Erythroblast (primary cell): ENCODE measurements around the gene L3MBTL4.

ENCODE experiments used
- DNase-seq, 2 experiments: peaks; one replicate each; lab custom pipeline; 2025; lab: John Stamatoyannopoulos, UW
- GATA1 ChIP-seq: IDR thresholded peaks from 2 replicates; pipeline ENCODE4 v1.6.1; 2011; ENCODE audit warnings: low read depth, mild to moderate bottlenecking, control low read depth, low read length, moderate library complexity
- POLR2A ChIP-seq: IDR thresholded peaks from 2 replicates; pipeline ENCODE4 v1.6.1; 2011; ENCODE audit warnings: mild to moderate bottlenecking, low read length

L3MBTL4 gene

DNA sequence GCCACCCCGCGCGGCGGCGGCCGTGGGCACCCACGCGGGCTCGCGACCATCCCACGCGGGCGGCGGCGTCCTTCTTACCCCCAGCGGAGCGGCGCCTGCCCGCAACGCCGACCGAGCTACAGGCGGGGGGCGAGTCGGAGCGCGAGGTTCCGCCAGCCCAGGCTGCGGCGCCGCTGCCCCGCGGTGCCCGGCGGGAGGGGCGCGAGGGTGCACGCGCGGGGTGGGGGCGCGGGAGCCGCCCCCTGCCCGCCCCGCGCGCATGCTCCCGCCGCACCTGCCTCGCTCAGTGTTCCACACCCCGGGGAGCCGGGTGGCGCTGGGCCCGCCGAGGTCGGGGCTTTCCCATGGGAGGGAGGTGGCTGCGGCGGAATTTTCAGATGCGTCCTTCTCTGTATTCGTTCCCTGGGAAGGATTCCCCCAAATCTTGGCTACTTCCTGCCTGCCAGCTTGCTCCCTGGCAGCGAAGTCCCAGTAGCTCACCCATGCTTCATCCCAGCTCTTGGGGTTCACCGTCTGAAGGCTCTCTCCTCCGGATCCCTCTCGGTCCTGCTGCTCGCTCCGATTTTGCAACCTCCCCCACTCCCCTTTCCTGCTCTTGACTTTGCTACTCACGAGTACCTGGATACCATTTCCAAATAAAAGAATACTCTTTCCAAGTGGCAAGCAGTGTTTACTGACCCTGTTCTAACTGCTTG, at the start of gene L3MBTL4:
Gene L3MBTL4 (minus strand): TSS at position 189 of the 695 bp plus-strand sequence. CDS start 103,286 bp downstream, outside the sequence.
- no peak for TF ChIP-seq POLR2A
- no peak for TF ChIP-seq GATA1
- DNase-seq: no peak

DNA sequence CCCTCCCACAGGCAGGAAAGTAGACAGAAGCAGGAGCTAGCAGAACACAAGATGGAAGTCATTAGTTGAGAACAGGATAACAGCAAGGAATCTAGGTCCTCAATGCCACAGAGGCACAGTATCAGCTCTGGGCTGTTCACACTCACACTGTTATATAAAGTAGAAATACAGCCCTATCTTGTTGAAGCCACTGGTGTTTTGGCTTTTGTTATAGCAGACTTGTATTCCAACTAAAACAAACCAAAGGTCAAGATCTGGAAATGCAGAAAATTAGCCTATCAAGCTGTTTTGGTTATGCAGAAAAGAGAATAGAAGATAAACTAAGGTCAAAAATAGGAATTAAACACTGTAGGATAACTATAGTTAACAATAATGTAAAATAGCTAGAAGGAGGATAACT, 37.5 kb upstream of the L3MBTL4 start:
- no peak for DNase-seq
- TF ChIP-seq POLR2A: no peak
- TF ChIP-seq GATA1: no peak

GRCh38 chr18:6449213-6449612, 34.5 kb upstream of the L3MBTL4 start:
- TF ChIP-seq GATA1 (no peak), POLR2A (no peak)

DNA sequence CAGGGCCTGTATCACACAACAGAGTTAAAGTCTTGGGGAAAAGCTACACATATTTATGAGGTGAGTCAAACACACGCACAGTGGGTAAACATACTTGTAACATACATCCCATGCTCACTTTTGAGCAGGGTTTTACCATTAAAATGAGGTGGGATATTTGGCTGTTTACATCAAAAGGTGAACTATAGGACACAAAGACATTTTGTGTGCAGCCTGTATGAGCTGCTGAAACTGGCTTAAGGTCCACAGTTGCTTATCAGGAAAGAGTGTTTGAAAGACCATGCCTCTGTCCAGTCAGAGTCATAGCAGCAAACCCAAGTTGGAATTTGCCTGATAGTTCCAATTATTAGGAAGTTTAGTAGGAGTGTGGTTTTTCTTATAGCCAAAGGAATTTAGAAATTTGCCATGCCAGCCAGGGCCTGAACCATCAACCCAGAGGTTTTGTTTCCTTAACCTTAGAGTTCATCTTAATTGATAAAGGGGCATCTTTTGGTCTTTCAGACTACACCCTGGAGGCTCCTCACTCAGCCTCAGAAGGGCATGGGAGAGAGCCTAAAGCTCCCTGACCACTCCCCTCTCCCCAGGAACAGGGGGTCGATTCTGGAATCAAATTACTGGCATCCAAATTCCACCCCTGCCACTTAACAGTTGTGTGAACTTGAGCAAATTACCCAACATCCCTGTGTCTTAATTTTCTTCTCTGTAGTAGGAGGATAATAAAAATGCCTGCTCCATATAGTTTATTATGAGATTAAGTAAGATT, 29.9 kb upstream of the L3MBTL4 start:
- DNase-seq: no peak
- TF ChIP-seq POLR2A (no peak), GATA1 (no peak)

More at GRCh38 chr18:6449213-6449612, 34.5 kb upstream of the L3MBTL4 start:
- no peak for DNase-seq

- no peak for DNase-seq
- TF ChIP-seq GATA1 (no peak), POLR2A (no peak)
These were observed 26.5 kb upstream of the L3MBTL4 start for GRCh38 chr18:6441200-6441599.

GRCh38 chr18:6437937-6438818, 23.5 kb upstream of the L3MBTL4 start:
- DNase-seq: no peak
- TF ChIP-seq GATA1: no peak
- TF ChIP-seq POLR2A: no peak

DNA sequence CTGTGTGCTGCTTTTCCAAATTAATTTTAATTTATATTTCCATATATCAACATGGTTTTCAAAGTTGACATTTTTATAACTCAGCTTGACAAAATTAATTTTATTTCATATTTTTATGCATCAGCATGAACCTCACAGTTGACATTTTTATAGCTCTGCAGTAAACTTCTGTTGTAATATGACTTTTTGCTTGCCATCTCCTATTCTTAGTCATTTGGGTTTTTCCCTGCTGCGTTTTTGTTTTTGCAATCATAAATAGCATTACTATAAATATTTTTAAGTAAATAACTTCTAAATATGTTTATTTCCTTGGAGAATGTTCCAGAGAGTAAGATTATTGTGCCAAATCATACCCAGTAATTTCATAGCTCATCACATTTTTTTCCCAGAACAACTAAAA, 21.0 kb upstream of the L3MBTL4 start:
- DNase-seq: no peak
- TF ChIP-seq GATA1 (no peak), POLR2A (no peak)

DNA sequence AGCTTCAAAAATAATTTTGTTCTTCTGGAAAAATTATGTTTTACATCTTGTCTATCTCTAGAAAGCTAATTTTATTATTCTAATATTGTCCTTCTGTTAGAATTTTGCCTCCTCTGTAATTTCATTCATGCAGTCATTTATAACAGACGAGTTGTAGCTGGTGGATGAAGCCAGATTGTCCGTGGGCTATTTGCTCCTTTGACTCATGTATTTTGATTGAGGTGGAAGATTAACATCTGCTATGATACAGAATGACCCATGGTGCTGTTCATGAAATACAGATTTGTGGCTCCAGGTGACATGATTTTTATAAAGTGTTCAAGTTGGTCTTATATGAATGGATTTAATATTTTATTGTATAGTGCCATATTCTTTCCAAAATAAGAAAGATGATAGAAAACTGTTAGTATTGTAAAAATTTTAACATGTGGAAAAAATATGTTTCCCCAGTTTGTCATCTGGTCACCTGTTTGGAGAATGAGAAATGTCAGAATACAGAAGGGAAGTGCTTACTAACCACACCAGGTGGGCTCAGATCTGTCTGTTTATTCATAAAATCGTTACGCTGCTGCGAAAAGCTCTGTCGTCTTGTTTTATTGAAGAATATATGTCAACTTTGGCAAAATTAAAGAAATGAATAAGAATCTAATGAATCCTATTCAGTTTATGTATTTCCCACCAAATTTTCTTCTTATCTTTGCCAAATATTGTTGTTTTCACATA, 20.4 kb upstream of the L3MBTL4 start:
- no peak for DNase-seq
- no peak for TF ChIP-seq GATA1
- no peak for TF ChIP-seq POLR2A

- no peak for DNase-seq
These were observed 19.8 kb upstream of the L3MBTL4 start for GRCh38 chr18:6434481-6434880.

DNA sequence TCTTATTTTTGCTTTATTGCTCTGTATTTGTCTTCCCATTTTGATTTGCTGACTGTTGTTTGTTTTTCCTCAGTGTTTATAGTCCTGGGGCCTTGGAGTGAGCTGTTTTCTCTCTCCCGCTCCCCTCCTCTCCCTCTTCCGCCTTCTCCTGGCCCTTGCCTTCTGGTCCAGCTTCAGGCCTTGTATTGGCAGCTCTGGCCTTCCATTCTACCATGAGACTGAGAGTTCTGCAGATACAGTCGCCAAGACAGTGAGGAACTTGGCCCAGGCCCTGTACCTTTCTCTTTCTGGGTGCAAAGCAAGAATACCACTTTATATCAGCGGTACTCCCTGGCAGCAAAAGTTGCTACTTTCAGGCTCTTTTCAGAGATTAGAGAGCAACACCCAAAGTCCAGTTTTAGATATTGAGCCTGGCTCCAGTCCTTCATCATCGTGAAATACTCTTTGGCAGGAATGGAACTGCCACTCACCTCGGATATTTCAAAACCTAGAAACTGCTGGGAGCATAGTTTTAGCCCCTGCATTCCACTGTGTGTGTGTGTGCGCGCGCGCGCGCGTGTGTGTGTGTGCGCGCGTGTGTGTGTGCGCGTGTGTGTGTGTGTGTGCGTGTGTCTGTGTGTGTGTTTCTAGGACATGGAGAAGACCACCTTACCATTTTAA, 17.1 kb upstream of the L3MBTL4 start:
- no peak for TF ChIP-seq GATA1
- no peak for TF ChIP-seq POLR2A
- DNase-seq: no peak

More at GRCh38 chr18:6434481-6434880, 19.8 kb upstream of the L3MBTL4 start:
- TF ChIP-seq POLR2A (no peak), GATA1 (no peak)

DNA sequence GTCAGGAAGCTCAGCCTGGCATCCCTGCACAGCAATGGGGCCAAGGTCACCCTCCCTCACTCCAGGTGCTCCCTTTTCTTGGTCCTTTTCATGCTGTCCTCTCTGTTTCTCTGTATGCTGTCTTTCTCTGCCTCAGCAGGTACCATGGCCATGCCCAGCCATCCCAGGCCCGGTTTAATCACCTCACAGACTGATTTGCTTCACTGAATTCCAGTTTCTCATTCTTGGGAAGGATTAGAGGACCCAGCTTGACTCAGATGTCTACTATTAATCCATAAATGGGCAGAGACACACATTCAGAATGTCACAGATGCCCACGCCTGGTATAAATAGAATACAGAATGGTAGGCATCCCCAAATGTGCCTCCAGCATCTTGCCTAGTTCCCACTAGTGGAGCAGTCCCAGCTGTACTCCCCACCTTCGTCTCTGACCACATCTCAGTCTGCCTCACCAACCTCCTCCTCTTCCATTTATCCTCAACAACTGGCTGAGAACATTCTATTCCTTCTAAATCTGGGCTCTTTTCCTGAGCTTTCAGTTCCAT, 14.2 kb upstream of the L3MBTL4 start:
- no peak for DNase-seq
- TF ChIP-seq POLR2A (no peak), GATA1 (no peak)

DNA sequence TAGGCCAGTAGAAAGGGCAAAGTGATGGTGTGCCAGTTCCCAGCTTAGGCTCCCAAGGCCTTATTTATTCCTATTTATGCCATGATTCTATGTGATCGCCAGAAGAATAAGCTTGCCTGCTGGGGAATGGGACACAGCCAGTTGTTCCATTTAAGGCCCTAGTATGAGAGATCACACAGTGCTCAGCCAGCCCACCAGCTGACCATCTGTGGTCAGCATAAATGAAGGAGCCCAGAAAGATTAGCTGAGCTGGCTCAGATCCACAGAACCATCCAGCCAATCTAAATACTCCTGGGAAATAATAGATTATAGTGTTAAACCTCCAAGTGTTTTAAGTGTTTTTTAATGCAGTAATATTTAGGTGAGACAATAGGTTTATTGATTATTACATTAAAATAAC, 12.6 kb upstream of the L3MBTL4 start:
- DNase-seq: no peak
- no peak for TF ChIP-seq POLR2A
- no peak for TF ChIP-seq GATA1
